IPS-15b (cell line): Measurements from ENCODE around the gene WASHC3.

Source experiments
- H3K27me3 ChIP-seq: one replicate; pipeline ENCODE4 v1.6.1; 2013; ENCODE audit warnings: low read length; ENCODE audit not compliant: control insufficient read depth, insufficient read depth
- H3K36me3 ChIP-seq: one replicate; pipeline ENCODE4 v1.6.1; 2013; ENCODE audit warnings: low read length; ENCODE audit not compliant: control insufficient read depth, insufficient read depth
- H3K4me1 ChIP-seq: one replicate; pipeline ENCODE4 v1.6.1; 2013; ENCODE audit warnings: mild to moderate bottlenecking, low read length; ENCODE audit not compliant: control insufficient read depth, insufficient read depth
- H3K4me3 ChIP-seq: one replicate; pipeline ENCODE4 v1.5.1; 2013; ENCODE audit warnings: low read depth, low read length
- H3K9ac ChIP-seq: one replicate; pipeline ENCODE4 v1.6.1; 2013; ENCODE audit warnings: low read depth, mild to moderate bottlenecking, low read length
- H3K9me3 ChIP-seq: one replicate; pipeline ENCODE4 v1.6.1; 2013; ENCODE audit warnings: mild to moderate bottlenecking, low read length; ENCODE audit not compliant: control insufficient read depth, insufficient read depth

The WASHC3 gene

DNA sequence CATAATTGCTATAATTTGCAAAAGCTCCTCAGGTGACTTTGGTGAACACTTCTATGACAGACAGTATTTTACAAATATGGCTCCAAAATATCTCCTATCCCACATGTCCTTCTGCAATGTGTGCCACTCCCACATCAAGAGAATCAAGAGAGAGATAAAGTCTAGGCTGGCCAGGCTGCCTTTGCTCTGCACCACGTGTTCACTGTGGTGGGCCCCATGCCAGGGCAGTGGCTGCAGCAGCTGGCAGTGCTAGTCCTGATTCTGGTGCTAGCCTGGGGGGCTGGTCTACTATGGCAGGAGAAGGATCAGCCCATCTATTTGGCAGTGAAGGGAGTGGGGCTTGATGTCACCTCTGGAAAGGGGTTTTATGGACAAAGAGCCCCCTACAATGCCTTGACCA is 98.1 kb downstream of the WASHC3 start:
- no peaks in the 10 kb centered on the region for H3K36me3 ChIP-seq
- no peak overlapping the region for H3K9ac ChIP-seq
- H3K4me1 ChIP-seq: no peaks in the 10 kb centered on the region
- H3K9me3 ChIP-seq: no peaks in the 10 kb centered on the region
- H3K4me3 ChIP-seq: no peak overlapping the region
- no peaks in the 10 kb centered on the region for H3K27me3 ChIP-seq
